Lung (tissue), 12 donors: ENCODE measurements around the gene CYSLTR1. TPM values are rescaled to one million over a fixed set of nuclear protein-coding genes. Genes with fewer than 3 reads are reported as not detected.
"Not testable (repeated sequence)": the region's sequence is repeated elsewhere in the genome, so short reads cannot be mapped to it uniquely, and the experiment has no call there.

Experiments used
- ATAC-seq: fragments of 200-7000 bp; cut with Tn5 transposase; one replicate; pipeline ENCODE4 v1.9.1; 2020; ENCODE audit warnings: moderate number of reproducible peaks; ENCODE audit not compliant: insufficient read depth, low FRiP score
- DNase-seq, 3 donors: peaks; one replicate each; pipeline ENCODE4 v3.0.0-alpha.2; 2013 to 2017
- H3K27ac ChIP-seq, 2 donors: one replicate each; pipeline ENCODE4 v1.5.1; 2013; ENCODE audit warnings: mild to moderate bottlenecking in 2 of 2, moderate library complexity in 2 of 2, control low read depth in 1 of 2, inconsistent platforms in 1 of 2, low read depth in 1 of 2, low read length in 1 of 2
- H3K27me3 ChIP-seq, 3 donors: one replicate each; pipeline ENCODE4 v1.5.1; 2013; ENCODE audit warnings: low read length in 2 of 3; ENCODE audit not compliant: control insufficient read depth in 3 of 3, insufficient read depth in 3 of 3
- H3K36me3 ChIP-seq, 4 donors: one replicate each; pipeline ENCODE4 v1.5.1; 2013; ENCODE audit warnings: low read length in 4 of 4, mild to moderate bottlenecking in 1 of 4, moderate library complexity in 1 of 4; ENCODE audit not compliant: control insufficient read depth in 4 of 4, insufficient read depth in 4 of 4
- H3K4me1 ChIP-seq, 5 donors: one replicate each; pipeline ENCODE4 v1.5.1; 2013; ENCODE audit warnings: low read length in 5 of 5, mild to moderate bottlenecking in 2 of 5, moderate library complexity in 1 of 5; ENCODE audit not compliant: control insufficient read depth in 5 of 5, insufficient read depth in 5 of 5
- H3K4me3 ChIP-seq: one replicate; pipeline ENCODE4 v1.5.1; 2013; ENCODE audit warnings: mild to moderate bottlenecking, control low read depth, moderate library complexity
- H3K9ac ChIP-seq, 2 donors: one replicate each; pipeline ENCODE4 v1.5.1; 2013; ENCODE audit warnings: low read length in 2 of 2, control low read depth in 1 of 2; ENCODE audit not compliant: insufficient read depth in 1 of 2
- H3K9me3 ChIP-seq, 4 donors: one replicate each; pipeline ENCODE4 v1.5.1; 2013; ENCODE audit warnings: low read length in 3 of 4, mild to moderate bottlenecking in 1 of 4, moderate library complexity in 1 of 4; ENCODE audit not compliant: control insufficient read depth in 4 of 4, insufficient read depth in 3 of 4
- CTCF ChIP-seq: IDR thresholded peaks from 2 replicates; pipeline ENCODE4 v1.5.1; 2012; ENCODE audit warnings: mild to moderate bottlenecking; ENCODE audit errors: control extremely low read depth, extremely low read depth
- WGBS, 2 donors: extraction: QIAGEN DNeasy Blood & Tissue Kit; methylation state at CpG; one replicate each; pipeline ENCODE4 v1.1.7; 2013; 5-methylcytosine and 5-hydroxymethylcytosine counted together
- polyA plus RNA-seq, 2 donors: library from polyadenylated mRNA; stranded (reverse); fragments of 200-250 nt; gene quantifications; one replicate each; pipeline ENCODE4 v1.2.1, GENCODE V29; 2013
- total RNA-seq, 2 donors: library from RNA; depleted of rRNA in 1 of 2; stranded (reverse); fragments of >200 nt in 1 of 2; gene quantifications; one replicate each; pipeline ENCODE4 v1.2.1, GENCODE V29; 2014 to 2021
- donor health status: control.
- donor health status: control.
- donor health status: Bipolar disorder and iron deficiency.
- donor health status: healthy.
- donor health status: DM: yes; HTN: yes; CAD: no.

CYSLTR1 gene
- total and polyA plus RNA-seq, 4 donors, result 1.8 to 5.4 (median 2.3) TPM

- H3K27me3 ChIP-seq, result no peaks in the 10 kb centered on the region
- peaks cover 0 to 2% (median 0%) of the 10 kb centered on the region in 4 donors for H3K9me3 ChIP-seq
- 46 to 70% methylated on average over 2 of the region's 2 CpGs for WGBS, 2 donors
- no peak for DNase-seq
- no peak overlapping the region for H3K27ac ChIP-seq
- no peak for TF ChIP-seq CTCF
- no peaks in the 10 kb centered on the region for H3K4me1 ChIP-seq
- H3K4me3 ChIP-seq, result no peak overlapping the region
- H3K36me3 ChIP-seq, result no peaks in the 10 kb centered on the region
- no peak overlapping the region for H3K9ac ChIP-seq
- ATAC-seq, result no peak
These were observed 12.8 kb downstream of the CYSLTR1 start for GRCh38 chrX:78314561-78314960.

- H3K36me3 ChIP-seq, result no peaks in the 10 kb centered on the region
- H3K27ac ChIP-seq, result no peak overlapping the region
- no peaks in the 10 kb centered on the region for H3K27me3 ChIP-seq
- H3K4me3 ChIP-seq, result no peak overlapping the region
- ATAC-seq, result no peak
- no peaks in the 10 kb centered on the region for H3K4me1 ChIP-seq
- WGBS, 2 donors, result 44 to 83% methylated on average over 3 of the region's 3 CpGs
- peaks cover 0 to 2% (median 0%) of the 10 kb centered on the region in 4 donors for H3K9me3 ChIP-seq
- no peak for TF ChIP-seq CTCF
- no peak overlapping the region for H3K9ac ChIP-seq
- DNase-seq, result no peak
These were observed 13.9 kb downstream of the CYSLTR1 start for GRCh38 chrX:78313526-78313925.

GRCh38 chrX:78307665-78308064, 19.7 kb downstream of the CYSLTR1 start:
- peak in 1 of 3 donors; percentile 17 for DNase-seq
- no peaks in the 10 kb centered on the region for H3K9me3 ChIP-seq
- ATAC-seq, result no peak
- no peaks in the 10 kb centered on the region for H3K4me1 ChIP-seq
- no peak for TF ChIP-seq CTCF
- no peak overlapping the region for H3K27ac ChIP-seq
- H3K9ac ChIP-seq, result no peak overlapping the region
- no peak overlapping the region for H3K4me3 ChIP-seq
- no peaks in the 10 kb centered on the region for H3K36me3 ChIP-seq
- H3K27me3 ChIP-seq, result no peaks in the 10 kb centered on the region

- Histone ChIP-seq H3K36me3 (no peaks in the 10 kb centered on the region), H3K9ac (no peak overlapping the region), H3K4me3 (no peak overlapping the region), H3K4me1 (no peaks in the 10 kb centered on the region), H3K27ac (no peak overlapping the region), H3K27me3 (no peaks in the 10 kb centered on the region), H3K9me3 (peaks cover 0 to 4% (median 2%) of the 10 kb centered on the region in 4 donors)
- WGBS, 2 donors, result 87 to 94% methylated on average over 2 of the region's 2 CpGs
- TF ChIP-seq CTCF, result no peak
- ATAC-seq (no peak), DNase-seq (no peak)
These were observed 24.3 kb downstream of the CYSLTR1 start for GRCh38 chrX:78303086-78303485.

GRCh38 chrX:78300933-78301332, 26.5 kb downstream of the CYSLTR1 start:
- not testable (repeated sequence) for H3K9me3 ChIP-seq, ATAC-seq, H3K27me3 ChIP-seq, H3K27ac ChIP-seq, H3K36me3 ChIP-seq, DNase-seq, H3K9ac ChIP-seq, H3K4me3 ChIP-seq, H3K4me1 ChIP-seq
- WGBS, 2 donors, result 77 to 100% methylated on average over 1 of the region's 1 CpG
